HEK293 (cell line): ENCODE measurements around the gene UHMK1.
"Not testable (repeated sequence)": the region's sequence is repeated elsewhere in the genome, so short reads cannot be mapped to it uniquely, and the experiment has no call there.

Experiments
- CTCF ChIA-PET: fragments of 350-600 bp; formaldehyde crosslinking; extraction: SDS; loops from one replicate; lab custom pipeline; 2021; ENCODE audit warnings: antibody characterized with exemption; lab: Yijun Ruan, JAX
- POLR2A ChIA-PET: fragments of 300-600 bp; formaldehyde crosslinking; extraction: SDS; loops from one replicate; lab custom pipeline; 2020; ENCODE audit warnings: antibody characterized with exemption, inconsistent platforms; lab: Yijun Ruan, JAX
- H3K27ac ChIP-seq: fragments of 200-500 bp; sonication (Bioruptor generic); 2 replicates; pipeline ENCODE4 v1.5.1; 2014; ENCODE audit warnings: low read depth, low read length, control low read depth, inconsistent platforms; ENCODE audit errors: extremely low read depth
- H3K36me3 ChIP-seq, 2 experiments: fragments of 200-500 bp in 1 of 2; sonication (Bioruptor generic) in 1 of 2; 1 replicate in 1 of 2; 2 replicates in 1 of 2; pipeline ENCODE4 v1.5.1; 2014 to 2017; ENCODE audit warnings: inconsistent platforms in 2 of 2, low read length in 2 of 2; ENCODE audit not compliant: control insufficient read depth in 2 of 2, insufficient read depth in 1 of 2
- H3K4me1 ChIP-seq: fragments of 200-500 bp; sonication (Bioruptor generic); 2 replicates; pipeline ENCODE4 v1.5.1; 2014; ENCODE audit warnings: mild to moderate bottlenecking, low read length, inconsistent platforms; ENCODE audit not compliant: control insufficient read depth, insufficient read depth
- H3K4me3 ChIP-seq: 2 replicates; pipeline ENCODE4 v1.5.1; 2011; ENCODE audit warnings: low read depth, mild to moderate bottlenecking, control low read depth, low read length, moderate library complexity
- H3K9me3 ChIP-seq: fragments of 200-500 bp; sonication (Bioruptor generic); 2 replicates; pipeline ENCODE4 v1.5.1; 2014; ENCODE audit warnings: low read depth, low read length, inconsistent platforms; ENCODE audit not compliant: control insufficient read depth, insufficient read depth
- GLI2 ChIP-seq: fragments of 450-650 bp; formaldehyde crosslinking; IDR thresholded peaks from 2 replicates; pipeline ENCODE4; 2017; ENCODE audit warnings: missing biosample characterization, missing genetic modification characterization, low read depth, borderline replicate concordance
- PRDM1 ChIP-seq: fragments of 450-650 bp; formaldehyde crosslinking; IDR thresholded peaks from 2 replicates; pipeline ENCODE4; 2016; ENCODE audit warnings: missing biosample characterization, missing genetic modification characterization
- PRDM6 ChIP-seq: fragments of 450-650 bp; formaldehyde crosslinking; IDR thresholded peaks from 2 replicates; pipeline ENCODE4 v1.5.1; 2017; ENCODE audit warnings: missing biosample characterization, missing genetic modification characterization
- TCF7L2 ChIP-seq: IDR thresholded peaks from 2 replicates; pipeline ENCODE4 v1.6.1; 2011; ENCODE audit warnings: low read depth, mild to moderate bottlenecking, inconsistent platforms, low read length, moderate library complexity, borderline replicate concordance
- ZBTB11 ChIP-seq: fragments of 450-650 bp; formaldehyde crosslinking; conservative IDR thresholded peaks from 2 replicates; pipeline ENCODE4 v1.5.1; 2016; ENCODE audit warnings: low read depth, missing biosample characterization, missing genetic modification characterization
- ZNF2 ChIP-seq: fragments of 450-650 bp; formaldehyde crosslinking; IDR thresholded peaks from 2 replicates; pipeline ENCODE4 v1.5.1; 2016; ENCODE audit warnings: missing biosample characterization, missing genetic modification characterization
- ZNF513 ChIP-seq: fragments of 450-650 bp; IDR thresholded peaks from 2 replicates; pipeline ENCODE4 v1.5.1; 2018; ENCODE audit warnings: missing biosample characterization, missing genetic modification characterization
- ZNF514 ChIP-seq: fragments of 450-650 bp; formaldehyde crosslinking; IDR thresholded peaks from 2 replicates; pipeline ENCODE4 v1.5.1; 2016; ENCODE audit warnings: missing biosample characterization, missing genetic modification characterization
- ZNF561 ChIP-seq: fragments of 450-650 bp; IDR thresholded peaks from 2 replicates; pipeline ENCODE4 v1.5.1; 2018; ENCODE audit warnings: missing biosample characterization, missing genetic modification characterization, borderline replicate concordance
- ZNF585B ChIP-seq: fragments of 450-650 bp; formaldehyde crosslinking; IDR thresholded peaks from 2 replicates; pipeline ENCODE4 v1.5.1; 2016; ENCODE audit warnings: missing biosample characterization, missing genetic modification characterization
- ZNF776 ChIP-seq: fragments of 450-650 bp; formaldehyde crosslinking; IDR thresholded peaks from 2 replicates; pipeline ENCODE4 v1.5.0; 2017; ENCODE audit warnings: missing biosample characterization, missing genetic modification characterization, borderline replicate concordance
- ZSCAN16 ChIP-seq: fragments of 450-650 bp; formaldehyde crosslinking; IDR thresholded peaks from 2 replicates; pipeline ENCODE4 v1.5.1; 2016; ENCODE audit warnings: missing biosample characterization, missing genetic modification characterization

The UHMK1 gene

DNA sequence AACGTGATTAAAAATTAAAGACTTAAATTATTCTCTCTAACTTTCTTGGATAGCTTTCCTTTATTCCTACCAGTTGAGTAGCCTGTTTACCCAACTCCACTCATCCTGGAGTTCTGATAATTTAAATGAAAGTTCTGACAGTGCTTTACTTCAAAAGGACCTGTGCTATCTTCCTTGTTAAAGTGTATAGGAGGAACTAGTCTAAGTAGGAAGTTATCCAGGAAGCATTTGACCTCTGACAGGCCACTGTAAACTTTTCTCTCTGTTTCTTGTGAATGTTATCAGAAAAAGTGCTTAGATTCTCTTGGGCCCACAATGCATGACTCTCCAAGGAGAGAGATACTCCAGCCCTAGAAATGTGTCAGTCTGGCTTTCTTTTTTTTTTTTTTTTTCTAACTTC lies 73.1 kb downstream of the UHMK1 start:
- peaks cover 16 to 41% of the 10 kb centered on the region in 2 experiments for H3K36me3 ChIP-seq
- CTCF ChIA-PET = no interaction called here
- H3K4me1 ChIP-seq = no peaks in the 10 kb centered on the region
- no peaks in the 10 kb centered on the region for H3K9me3 ChIP-seq
- no peak for TF ChIP-seq ZNF561 (tag by site-specific recombination)
- TF ChIP-seq TCF7L2 = no peak
- TF ChIP-seq PRDM1 (tag by site-specific recombination) = 0 out of 2 replicates have a peak, but pooled peaks have one; percentile 14
- no peak for TF ChIP-seq ZNF513 (tag by site-specific recombination)
- H3K27ac ChIP-seq = no peak overlapping the region
- POLR2A ChIA-PET = no interaction called here
- H3K4me3 ChIP-seq = no peak overlapping the region

- CTCF ChIA-PET, POLR2A ChIA-PET, H3K4me3 ChIP-seq, H3K27ac ChIP-seq, H3K4me1 ChIP-seq, H3K9me3 ChIP-seq: not testable (repeated sequence)
- peaks cover 16 to 38% of the 10 kb centered on the region in 2 experiments for H3K36me3 ChIP-seq
Measured at GRCh38 chr1:162571121-162571520, 73.5 kb downstream of the UHMK1 start.

GRCh38 chr1:162571696-162572095 lies 74.1 kb downstream of the UHMK1 start:
- H3K9me3 ChIP-seq = no peaks in the 10 kb centered on the region
- no peak overlapping the region for H3K4me3 ChIP-seq
- no peaks in the 10 kb centered on the region for H3K4me1 ChIP-seq
- H3K36me3 ChIP-seq = peaks cover 11 to 36% of the 10 kb centered on the region in 2 experiments
- TF ChIP-seq ZNF2 (tag by site-specific recombination) (no peak), ZNF776 (tag by site-specific recombination) (no peak), ZSCAN16 (no peak), PRDM6 (tag by site-specific recombination) (peak; percentile 30; the same call in 1 of the 2 replicates)
- TF ChIP-seq, all 188 proteins: peak for 1
- H3K27ac ChIP-seq = no peak overlapping the region
- CTCF ChIA-PET = interaction anchor here (0.6 kb wide), 1 partner anchor 1152 kb away, joined by 7 read pairs; no protein-coding TSS in a partner anchor
- POLR2A ChIA-PET = no interaction called here

- no peaks in the 10 kb centered on the region for H3K9me3 ChIP-seq
- H3K27ac ChIP-seq = no peak overlapping the region
- ChIA-PET CTCF (interaction anchor here (0.7 to 1.5 kb wide), 3 partner anchors 95 to 714 kb away, joined by 3 to 4 read pairs (median 3); no protein-coding TSS in a partner anchor), POLR2A (interaction anchor here (0.9 kb wide), 1 partner anchor 12 kb away, joined by 3 read pairs; the partner anchor contains the start of gene UAP1)
- TF ChIP-seq ZBTB11 (tag by site-specific recombination) (no peak), GLI2 (tag by site-specific recombination) (no peak), ZNF585B (tag by site-specific recombination) (no peak), ZNF514 (tag by site-specific recombination) (no peak)
- H3K4me3 ChIP-seq = no peak overlapping the region
- H3K36me3 ChIP-seq = peaks cover 0 to 31% of the 10 kb centered on the region in 2 experiments; a peak in 2 of 3 replicates
- no peaks in the 10 kb centered on the region for H3K4me1 ChIP-seq
Measured at GRCh38 chr1:162573136-162573535, 75.5 kb downstream of the UHMK1 start.
